NCI-H146 treated with DMSO at 0.1 percent for 48 hours (cell line): Measurements from ENCODE around the gene OR2H1.

ENCODE experiments used
- DNase-seq: peaks from one replicate; lab custom pipeline; 2025; ENCODE audit not compliant: unreplicated experiment; lab: John Stamatoyannopoulos, UW

The OR2H1 gene

DNA sequence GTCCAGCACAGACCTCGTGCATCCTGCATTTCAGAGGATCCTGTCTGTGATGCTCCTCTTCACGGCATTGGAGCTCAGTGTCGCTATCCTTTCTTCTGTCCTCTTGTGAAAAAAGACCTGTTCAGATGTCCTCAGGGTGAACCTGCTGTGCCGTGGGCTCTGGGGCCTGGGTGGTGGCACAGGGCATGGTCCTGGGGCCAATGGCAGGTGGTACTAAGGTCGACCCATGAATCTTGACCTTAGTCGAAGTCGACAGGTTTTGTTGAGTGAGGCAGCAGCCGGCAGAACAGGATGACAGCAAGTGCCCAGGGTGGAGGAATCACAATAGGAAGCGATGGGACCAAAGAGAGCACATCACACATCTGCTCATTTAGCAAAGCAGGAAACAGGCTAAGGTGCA, 52.8 kb downstream of the OR2H1 start:
- no peak for DNase-seq

DNA sequence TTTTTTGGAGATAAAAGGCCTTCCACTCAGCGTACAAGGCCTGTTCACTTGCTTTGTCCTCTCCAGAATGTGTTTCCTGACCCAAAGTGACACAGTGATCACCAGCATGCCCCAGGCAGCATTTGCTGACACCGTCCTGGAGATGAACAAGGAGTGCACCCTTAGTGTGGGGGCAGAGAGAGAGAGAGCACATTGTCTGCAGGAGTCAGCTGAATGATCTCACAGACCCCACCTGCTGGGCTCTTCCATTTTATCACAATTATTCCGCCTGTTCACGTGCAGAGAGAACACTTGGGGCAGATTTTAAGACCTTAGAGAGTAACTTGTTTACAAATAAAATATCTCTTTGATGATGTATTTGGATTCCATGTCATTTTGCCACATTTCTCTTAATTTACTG, 53.2 kb downstream of the OR2H1 start:
- DNase-seq = no peak

DNA sequence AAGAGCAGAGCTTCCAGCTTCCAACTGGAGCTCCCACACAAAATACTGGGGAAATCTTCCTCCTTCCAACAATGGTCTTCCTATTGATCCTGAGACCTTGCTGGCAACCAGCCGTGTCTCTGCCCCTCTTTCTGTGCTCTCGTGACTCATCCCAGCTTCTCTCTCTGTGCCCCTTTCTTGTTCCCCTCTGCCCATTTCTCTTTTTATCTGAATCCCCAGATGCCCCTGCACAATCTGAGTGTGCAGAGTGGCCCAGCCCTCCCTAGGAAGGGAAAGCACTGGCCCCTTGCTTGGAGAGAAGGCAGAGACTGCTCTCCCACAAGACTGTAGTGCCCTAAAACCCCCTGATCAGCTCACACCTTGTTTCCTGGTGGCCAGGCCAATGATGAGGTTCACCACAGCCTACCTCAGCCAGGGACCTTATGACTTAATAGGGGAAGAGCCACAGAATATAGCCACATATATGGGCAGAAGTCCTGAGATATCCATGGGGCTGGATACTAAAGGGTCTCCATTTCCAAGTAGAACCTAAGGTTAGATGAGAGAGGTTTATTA, 53.9 kb downstream of the OR2H1 start:
- DNase-seq = no peak
